GM12891 (cell line): ENCODE measurements around the gene CPVL.

Source experiments
- POLR2A ChIP-seq: IDR thresholded peaks from 2 replicates; pipeline ENCODE4 v1.6.1; 2011; ENCODE audit warnings: low read depth, low read length, control low read depth
- POLR2AphosphoS5 ChIP-seq: IDR thresholded peaks from 2 replicates; pipeline ENCODE4 v1.6.1; 2011; ENCODE audit warnings: low read depth, low read length, control low read depth
- SPI1 ChIP-seq: IDR thresholded peaks from 2 replicates; pipeline ENCODE4 v1.6.1; 2011; ENCODE audit warnings: low read depth, low read length, control low read depth

DNA sequence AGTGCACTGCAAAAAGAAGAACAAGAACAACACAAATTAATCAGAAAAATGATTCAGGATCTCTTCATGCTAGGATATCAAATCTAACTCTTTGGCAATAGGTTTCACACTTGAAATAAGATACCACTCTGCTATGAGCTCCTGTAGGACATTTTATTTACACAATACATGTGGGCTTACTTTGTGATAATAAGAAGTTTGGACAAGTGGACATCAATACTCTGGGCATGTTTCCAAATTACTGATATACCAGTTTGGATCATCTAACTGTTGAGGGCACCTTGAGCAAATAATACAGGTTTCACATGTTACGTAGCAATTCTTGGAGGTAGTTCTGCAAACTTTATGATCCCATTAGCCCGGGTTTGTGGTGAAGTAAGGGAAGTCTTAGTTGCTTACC lies 59.8 kb downstream of the CPVL start:
- no peak for TF ChIP-seq POLR2A
- TF ChIP-seq POLR2AphosphoS5: no peak
- TF ChIP-seq SPI1: no peak
